ENCODE measurements around the gene HHLA2.
"Not testable (repeated sequence)": the region's sequence is repeated elsewhere in the genome, so short reads cannot be mapped to it uniquely, and the experiment has no call there.

Gene HHLA2

GRCh38 chr3:108342837-108343486, 46.6 kb downstream of the HHLA2 start:
- peak; percentile 71 for DNase-seq (ENCODE audit: low read depth, low spot score)

GRCh38 chr3:108343491-108343890, 47.1 kb downstream of the HHLA2 start:
- no peak for DNase-seq (ENCODE audit: low read depth, low spot score)

GRCh38 chr3:108345492-108346205, 49.3 kb downstream of the HHLA2 start:
- DNase-seq (ENCODE audit: low read depth, low spot score): no peak

GRCh38 chr3:108346301-108347227, 50.2 kb downstream of the HHLA2 start:
- DNase-seq (ENCODE audit: low read depth, low spot score): no peak

- DNase-seq (ENCODE audit: low read depth, low spot score): no peak
These were observed 55.8 kb downstream of the HHLA2 start for GRCh38 chr3:108352176-108352575.

- no peak for DNase-seq (ENCODE audit: low read depth, low spot score)
These were observed 58.2 kb downstream of the HHLA2 start for GRCh38 chr3:108354562-108354961.

GRCh38 chr3:108357042-108357441, 60.7 kb downstream of the HHLA2 start:
- no peak for DNase-seq (ENCODE audit: low read depth, low spot score)

- no peak for DNase-seq (ENCODE audit: low read depth, low spot score)
These were observed 62.7 kb downstream of the HHLA2 start for GRCh38 chr3:108359011-108359410.

- DNase-seq (ENCODE audit: low read depth, low spot score): no peak
These were observed 79.7 kb downstream of the HHLA2 start for GRCh38 chr3:108376026-108376425.

GRCh38 chr3:108377384-108377783, 81.0 kb downstream of the HHLA2 start:
- DNase-seq (ENCODE audit: low read depth, low spot score): no peak

- no peak for DNase-seq (ENCODE audit: low read depth, low spot score)
These were observed 82.0 kb downstream of the HHLA2 start for GRCh38 chr3:108378153-108378951.

GRCh38 chr3:108378952-108379342, 82.6 kb downstream of the HHLA2 start:
- DNase-seq (ENCODE audit: low read depth, low spot score): not testable (repeated sequence)

GRCh38 chr3:108380128-108380795, 83.9 kb downstream of the HHLA2 start:
- DNase-seq (ENCODE audit: low read depth, low spot score): no peak

- peak; percentile 19 for DNase-seq (ENCODE audit: low read depth, low spot score)
These were observed 85.3 kb downstream of the HHLA2 start for GRCh38 chr3:108381529-108382140.

- DNase-seq (ENCODE audit: low read depth, low spot score): no peak
These were observed 87.0 kb downstream of the HHLA2 start for GRCh38 chr3:108383306-108383705.

GRCh38 chr3:108387063-108387462, 90.7 kb downstream of the HHLA2 start:
- no peak for DNase-seq (ENCODE audit: low read depth, low spot score)

- DNase-seq (ENCODE audit: low read depth, low spot score): peak; percentile 83
These were observed 92.1 kb downstream of the HHLA2 start for GRCh38 chr3:108388136-108389132.

GRCh38 chr3:108389372-108389771, 93.0 kb downstream of the HHLA2 start:
- DNase-seq (ENCODE audit: low read depth, low spot score): no peak

- DNase-seq (ENCODE audit: low read depth, low spot score): peak; percentile 86
These were observed 95.7 kb downstream of the HHLA2 start for GRCh38 chr3:108391917-108392593.
